H9 (cell line): Measurements from ENCODE around the gene HSPG2. TPM values are rescaled to one million over a fixed set of nuclear protein-coding genes. Genes with fewer than 3 reads are reported as not detected.

Experiments
- DNase-seq: peaks from one replicate; pipeline ENCODE4 v3.0.0-alpha.2; 2017
- H2AFZ ChIP-seq: one replicate; pipeline ENCODE4 v1.6.1; 2013; ENCODE audit warnings: mild to moderate bottlenecking, low read length, control low read depth, moderate library complexity
- H2AK5ac ChIP-seq: 2 replicates; pipeline ENCODE4 v1.6.1; 2013; ENCODE audit warnings: low read length, control low read depth, mixed read lengths; ENCODE audit not compliant: insufficient read length
- H2BK120ac ChIP-seq: one replicate; pipeline ENCODE4 v1.6.1; 2013; ENCODE audit warnings: low read depth, mild to moderate bottlenecking, low read length, control low read depth, inconsistent platforms; ENCODE audit not compliant: poor library complexity, severe bottlenecking
- H2BK12ac ChIP-seq: 2 replicates; pipeline ENCODE4 v1.6.1; 2013; ENCODE audit warnings: low read length, control low read depth, mixed read lengths, low read depth; ENCODE audit not compliant: insufficient read length
- H2BK15ac ChIP-seq: 2 replicates; pipeline ENCODE4 v1.6.1; 2013; ENCODE audit warnings: low read depth, low read length, control low read depth
- H2BK20ac ChIP-seq: one replicate; pipeline ENCODE4 v1.6.1; 2013; ENCODE audit warnings: low read depth, mild to moderate bottlenecking, low read length, control low read depth, inconsistent platforms; ENCODE audit not compliant: poor library complexity, severe bottlenecking
- H2BK5ac ChIP-seq: 2 replicates; pipeline ENCODE4 v1.6.1; 2013; ENCODE audit warnings: low read length, control low read depth, mixed read lengths; ENCODE audit not compliant: insufficient read length
- H3K14ac ChIP-seq: 2 replicates; pipeline ENCODE4 v1.6.1; 2013; ENCODE audit warnings: low read length, control low read depth; ENCODE audit not compliant: insufficient read depth
- H3K18ac ChIP-seq: 2 replicates; pipeline ENCODE4 v1.6.1; 2013; ENCODE audit warnings: low read depth, mild to moderate bottlenecking, mixed read lengths, low read length, control low read depth; ENCODE audit not compliant: insufficient read length
- H3K23ac ChIP-seq: 2 replicates; pipeline ENCODE4 v1.6.1; 2013; ENCODE audit warnings: low read length, control low read depth, mixed read lengths, low read depth; ENCODE audit not compliant: insufficient read length
- H3K23me2 ChIP-seq: 2 replicates; pipeline ENCODE4 v1.6.1; 2013; ENCODE audit warnings: low read depth, mild to moderate bottlenecking, mixed read lengths, low read length, control low read depth; ENCODE audit not compliant: insufficient read length, poor library complexity, severe bottlenecking
- H3K27ac ChIP-seq: 2 replicates; pipeline ENCODE4 v1.5.1; 2013; ENCODE audit warnings: low read length, control low read depth, mixed read lengths, low read depth; ENCODE audit not compliant: insufficient read length
- H3K27me3 ChIP-seq: 2 replicates; pipeline ENCODE4 v1.6.1; 2013; ENCODE audit warnings: low read length, control low read depth, inconsistent platforms; ENCODE audit not compliant: insufficient read depth
- H3K4ac ChIP-seq: 2 replicates; pipeline ENCODE4 v1.6.1; 2013; ENCODE audit warnings: low read depth, mild to moderate bottlenecking, control low read depth, inconsistent platforms, low read length, moderate library complexity
- H3K4me1 ChIP-seq: 2 replicates; pipeline ENCODE4 v1.6.1; 2013; ENCODE audit warnings: low read length, control low read depth, inconsistent platforms; ENCODE audit not compliant: insufficient read depth
- H3K4me2 ChIP-seq: 2 replicates; pipeline ENCODE4 v1.6.1; 2013; ENCODE audit warnings: low read length, control low read depth, mixed read lengths; ENCODE audit not compliant: insufficient read length, insufficient read depth
- H3K56ac ChIP-seq: 2 replicates; pipeline ENCODE4 v1.6.1; 2013; ENCODE audit warnings: low read depth, mild to moderate bottlenecking, mixed read lengths, low read length, control low read depth; ENCODE audit not compliant: insufficient read length
- H3K79me1 ChIP-seq: 2 replicates; pipeline ENCODE4 v1.6.1; 2013; ENCODE audit warnings: low read depth, mild to moderate bottlenecking, moderate library complexity, low read length, control low read depth, inconsistent platforms; ENCODE audit not compliant: insufficient read depth, poor library complexity, severe bottlenecking
- H3K79me2 ChIP-seq: 2 replicates; pipeline ENCODE4 v1.6.1; 2013; ENCODE audit warnings: low read length, control low read depth, inconsistent platforms; ENCODE audit not compliant: insufficient read depth
- H3K9ac ChIP-seq: 2 replicates; pipeline ENCODE4 v1.6.1; 2013; ENCODE audit warnings: low read length, control low read depth, mixed read lengths; ENCODE audit not compliant: insufficient read length; ENCODE audit errors: extremely low read depth
- H3K9me3 ChIP-seq: one replicate; pipeline ENCODE4 v1.6.1; 2013; ENCODE audit warnings: low read depth, low read length, inconsistent platforms; ENCODE audit not compliant: control insufficient read depth
- H3T11ph ChIP-seq: one replicate; pipeline ENCODE4 v1.6.1; 2013; ENCODE audit warnings: mild to moderate bottlenecking, low read length, control low read depth, inconsistent platforms
- H4K20me1 ChIP-seq: one replicate; pipeline ENCODE4 v1.6.1; 2013; ENCODE audit not compliant: control insufficient read depth, insufficient read length, insufficient read depth
- H4K5ac ChIP-seq: 2 replicates; pipeline ENCODE4 v1.6.1; 2013; ENCODE audit warnings: low read depth, mild to moderate bottlenecking, mixed read lengths, low read length, control low read depth; ENCODE audit not compliant: insufficient read length
- H4K8ac ChIP-seq: replicated peaks from 2 replicates; pipeline ENCODE4 v1.6.1; 2013; ENCODE audit warnings: low read length, control low read depth, mixed read lengths, low read depth; ENCODE audit not compliant: insufficient read length
- H4K91ac ChIP-seq: 2 replicates; pipeline ENCODE4 v1.6.1; 2013; ENCODE audit warnings: low read depth, mild to moderate bottlenecking, moderate library complexity, mixed read lengths, low read length, control low read depth; ENCODE audit not compliant: insufficient read length
- H3K27ac Mint-ChIP-seq, 3 experiments: 2 replicates in 2 of 3; 3 replicates in 1 of 3; pipeline ENCODE4 v1.8.0; 2020 to 2021; ENCODE audit warnings: mixed read lengths in 3 of 3, mild to moderate bottlenecking in 1 of 3, moderate library complexity in 1 of 3
- H3K27me3 Mint-ChIP-seq: 2 replicates; pipeline ENCODE4 v1.8.0; 2021; ENCODE audit warnings: low read depth, mild to moderate bottlenecking, moderate library complexity, mixed read lengths
- H3K36me3 Mint-ChIP-seq, 3 experiments: 2 replicates in 2 of 3; 3 replicates in 1 of 3; pipeline ENCODE4 v1.8.0; 2020 to 2021; ENCODE audit warnings: low read depth in 3 of 3, mixed read lengths in 3 of 3; ENCODE audit not compliant: insufficient read depth in 1 of 3
- H3K4me1 Mint-ChIP-seq, 2 experiments: 2 replicates each; pipeline ENCODE4 v1.8.0; 2020; ENCODE audit warnings: mixed read lengths in 2 of 2
- H3K4me3 Mint-ChIP-seq, 2 experiments: 2 replicates in 1 of 2; 3 replicates in 1 of 2; pipeline ENCODE4 v1.8.0; 2020 to 2021; ENCODE audit warnings: mild to moderate bottlenecking in 2 of 2, mixed read lengths in 2 of 2, moderate library complexity in 1 of 2
- H3K9me3 Mint-ChIP-seq, 2 experiments: 2 replicates in 1 of 2; 3 replicates in 1 of 2; pipeline ENCODE4 v1.8.0; 2020; ENCODE audit warnings: mild to moderate bottlenecking in 2 of 2, mixed read lengths in 2 of 2, moderate library complexity in 1 of 2
- WGBS: extraction: QIAGEN DNeasy Blood & Tissue Kit; methylation state at CpG from one replicate; pipeline ENCODE4 v1.1.7; 2013; ENCODE audit warnings: missing lambda C conversion rate, low lambda C conversion rate, mixed read lengths; ENCODE audit not compliant: insufficient read length; ENCODE audit errors: extremely low coverage; 5-methylcytosine and 5-hydroxymethylcytosine counted together
- total RNA-seq: library from RNA; stranded (reverse); gene quantifications from 2 replicates; pipeline ENCODE4 v1.2.1, GENCODE V29; 2021
- TF ChIP-seq, protein P1 (sequence below): fragments of 200-600 bp; sonication (generic); conservative IDR thresholded peaks from 3 replicates; pipeline ENCODE4 v1.8.0; 2021; ENCODE audit warnings: antibody characterized with exemption, mild to moderate bottlenecking

Gene HSPG2
- total RNA-seq, 1 experiment from 2014 or later, result 90.0 TPM

DNA sequence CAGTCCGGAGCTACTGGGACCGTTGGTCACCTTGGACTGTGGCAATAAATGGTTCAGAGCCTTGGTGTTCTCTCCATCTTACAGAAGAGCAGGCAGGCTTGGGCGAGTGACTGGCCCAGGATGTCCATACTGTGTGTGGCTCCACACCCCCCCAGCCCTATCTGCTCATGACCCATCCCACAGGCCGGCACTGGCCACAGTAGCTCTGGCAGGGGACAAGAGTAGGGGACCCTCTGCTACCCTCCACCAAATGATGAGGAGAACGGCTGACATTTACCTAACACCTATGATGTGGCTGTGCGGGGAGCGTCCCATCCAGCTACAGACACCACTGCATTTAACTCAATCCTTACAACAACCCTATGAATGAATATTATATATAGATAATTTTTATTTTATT, 111.7 kb downstream of the HSPG2 start:
- H3K14ac ChIP-seq, result no peak overlapping the region
- no peaks in the 10 kb centered on the region for H3K79me1 ChIP-seq
- no peak overlapping the region for H2BK15ac ChIP-seq
- WGBS, result no CpG with 5 or more reads among the region's 7 CpGs
- no peak overlapping the region for H2BK120ac ChIP-seq
- Mint-ChIP-seq H3K9me3 (no peaks in the 10 kb centered on the region), H3K27me3 (no peaks in the 10 kb centered on the region; the same call in 1 of the 2 replicates), H3K36me3 (peaks cover 18 to 44% (median 32%) of the 10 kb centered on the region in 3 experiments), H3K27ac (no peak overlapping the region), H3K4me3 (no peak overlapping the region), H3K4me1 (peaks cover 0 to 6% of the 10 kb centered on the region in 2 experiments; a peak in 1 of 4 replicates)
- H2BK12ac ChIP-seq, result no peak overlapping the region
- no peak overlapping the region for H3K4ac ChIP-seq
- H3K9me3 ChIP-seq, result no peaks in the 10 kb centered on the region
- H2AK5ac ChIP-seq, result no peak overlapping the region
- TF ChIP-seq, protein P1, sequence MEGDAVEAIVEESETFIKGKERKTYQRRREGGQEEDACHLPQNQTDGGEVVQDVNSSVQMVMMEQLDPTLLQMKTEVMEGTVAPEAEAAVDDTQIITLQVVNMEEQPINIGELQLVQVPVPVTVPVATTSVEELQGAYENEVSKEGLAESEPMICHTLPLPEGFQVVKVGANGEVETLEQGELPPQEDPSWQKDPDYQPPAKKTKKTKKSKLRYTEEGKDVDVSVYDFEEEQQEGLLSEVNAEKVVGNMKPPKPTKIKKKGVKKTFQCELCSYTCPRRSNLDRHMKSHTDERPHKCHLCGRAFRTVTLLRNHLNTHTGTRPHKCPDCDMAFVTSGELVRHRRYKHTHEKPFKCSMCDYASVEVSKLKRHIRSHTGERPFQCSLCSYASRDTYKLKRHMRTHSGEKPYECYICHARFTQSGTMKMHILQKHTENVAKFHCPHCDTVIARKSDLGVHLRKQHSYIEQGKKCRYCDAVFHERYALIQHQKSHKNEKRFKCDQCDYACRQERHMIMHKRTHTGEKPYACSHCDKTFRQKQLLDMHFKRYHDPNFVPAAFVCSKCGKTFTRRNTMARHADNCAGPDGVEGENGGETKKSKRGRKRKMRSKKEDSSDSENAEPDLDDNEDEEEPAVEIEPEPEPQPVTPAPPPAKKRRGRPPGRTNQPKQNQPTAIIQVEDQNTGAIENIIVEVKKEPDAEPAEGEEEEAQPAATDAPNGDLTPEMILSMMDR, result no peak
- H3K4me2 ChIP-seq, result no peak overlapping the region
- no peak overlapping the region for H3T11ph ChIP-seq
- H3K23me2 ChIP-seq, result no peaks in the 10 kb centered on the region
- H3K4me1 ChIP-seq, result no peaks in the 10 kb centered on the region
- H4K8ac ChIP-seq, result no peak overlapping the region
- no peak overlapping the region for H4K91ac ChIP-seq
- H3K23ac ChIP-seq, result no peak overlapping the region
- H3K27ac ChIP-seq, result no peak overlapping the region
- no peaks in the 10 kb centered on the region for H3K27me3 ChIP-seq
- H2BK5ac ChIP-seq, result no peak overlapping the region
- no peak overlapping the region for H3K18ac ChIP-seq
- DNase-seq, result no peak
- no peak overlapping the region for H4K5ac ChIP-seq
- no peaks in the 10 kb centered on the region for H4K20me1 ChIP-seq
- H2BK20ac ChIP-seq, result no peak overlapping the region
- no peak overlapping the region for H3K56ac ChIP-seq
- H3K9ac ChIP-seq, result no peak overlapping the region
- H2AFZ ChIP-seq, result no peak overlapping the region
- H3K79me2 ChIP-seq, result no peaks in the 10 kb centered on the region
